ENCODE measurements around the gene KRTAP27-1.

DNA sequence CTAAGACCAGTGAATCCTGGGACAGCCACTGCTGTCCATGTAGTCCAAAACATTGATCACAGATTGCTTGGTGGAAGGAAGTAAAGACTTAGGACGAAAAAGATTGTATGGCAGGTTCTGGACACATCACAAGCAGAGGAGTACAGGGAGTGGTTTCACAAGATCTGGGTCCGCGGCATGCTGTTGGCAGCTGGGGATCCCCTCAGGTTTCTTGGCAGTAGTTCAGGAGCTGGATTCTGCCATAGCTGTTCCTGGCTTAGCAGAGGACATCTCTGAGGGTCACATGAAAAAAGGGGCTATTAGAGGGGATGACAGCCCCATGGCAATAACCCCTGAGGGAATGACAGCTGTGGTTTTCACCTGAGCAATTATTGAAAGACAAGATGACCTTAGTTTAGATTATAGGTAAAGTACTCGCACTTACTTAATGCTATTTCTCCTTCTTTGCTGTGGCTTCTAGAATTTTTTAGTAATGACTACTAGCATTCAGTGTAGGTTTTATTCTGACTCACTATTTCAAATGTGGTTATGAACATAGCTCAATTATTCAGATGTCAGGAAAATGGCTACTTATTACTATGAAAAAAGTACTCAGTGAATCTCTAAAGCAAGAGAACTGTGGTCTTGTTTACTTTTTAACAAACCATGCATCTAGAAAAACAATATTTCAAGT lies 8.2 kb downstream of the KRTAP27-1 start:
- TF ChIP-seq, protein P1, sequence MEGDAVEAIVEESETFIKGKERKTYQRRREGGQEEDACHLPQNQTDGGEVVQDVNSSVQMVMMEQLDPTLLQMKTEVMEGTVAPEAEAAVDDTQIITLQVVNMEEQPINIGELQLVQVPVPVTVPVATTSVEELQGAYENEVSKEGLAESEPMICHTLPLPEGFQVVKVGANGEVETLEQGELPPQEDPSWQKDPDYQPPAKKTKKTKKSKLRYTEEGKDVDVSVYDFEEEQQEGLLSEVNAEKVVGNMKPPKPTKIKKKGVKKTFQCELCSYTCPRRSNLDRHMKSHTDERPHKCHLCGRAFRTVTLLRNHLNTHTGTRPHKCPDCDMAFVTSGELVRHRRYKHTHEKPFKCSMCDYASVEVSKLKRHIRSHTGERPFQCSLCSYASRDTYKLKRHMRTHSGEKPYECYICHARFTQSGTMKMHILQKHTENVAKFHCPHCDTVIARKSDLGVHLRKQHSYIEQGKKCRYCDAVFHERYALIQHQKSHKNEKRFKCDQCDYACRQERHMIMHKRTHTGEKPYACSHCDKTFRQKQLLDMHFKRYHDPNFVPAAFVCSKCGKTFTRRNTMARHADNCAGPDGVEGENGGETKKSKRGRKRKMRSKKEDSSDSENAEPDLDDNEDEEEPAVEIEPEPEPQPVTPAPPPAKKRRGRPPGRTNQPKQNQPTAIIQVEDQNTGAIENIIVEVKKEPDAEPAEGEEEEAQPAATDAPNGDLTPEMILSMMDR (IDR thresholded peaks at IDR 0.05) = no peak
- TF ChIP-seq SIN3A (IDR thresholded peaks at IDR 0.05; ENCODE audit: borderline replicate concordance, insufficient read depth, low read depth, low read length) = no peak

Measured in Panc1 (cell line).